B cell (primary cell): ENCODE measurements around the gene TMEM147. TPM values are rescaled to one million over a fixed set of nuclear protein-coding genes. Genes with fewer than 3 reads are reported as not detected.
A peak's percentile ranks its signal among the peaks of the same experiment; 100 is the strongest.

ENCODE experiments used
- ATAC-seq: fragments of 200-7000 bp; cut with Tn5 transposase; one replicate; pipeline ENCODE4 v1.10.0; 2021; ENCODE audit warnings: low read depth, mild to moderate bottlenecking, moderate number of reproducible peaks, moderate library complexity
- CTCF ChIA-PET: fragments of 350-600 bp; sonication (Branson Sonifier 250); formaldehyde crosslinking; loops from one replicate; lab custom pipeline; 2021; ENCODE audit warnings: antibody characterized with exemption, inconsistent platforms; lab: Charles Lee
- POLR2A ChIA-PET: fragments of 350-600 bp; sonication (Branson Sonifier 250); formaldehyde crosslinking; loops from one replicate; lab custom pipeline; 2021; ENCODE audit warnings: antibody characterized with exemption; lab: Charles Lee
- DNase-seq: peaks from one replicate; pipeline ENCODE4 v3.0.0; 2013
- H2AFZ ChIP-seq: 2 replicates; pipeline ENCODE4 v1.6.1; 2012; ENCODE audit warnings: mild to moderate bottlenecking, low read depth, low read length; ENCODE audit not compliant: insufficient read depth, poor library complexity, severe bottlenecking
- H3K27ac ChIP-seq, 2 donors: 1 replicate in 1 of 2; 2 replicates in 1 of 2; pipeline ENCODE4 v1.5.1; 2012 to 2013; ENCODE audit warnings: low read length in 2 of 2, mild to moderate bottlenecking in 2 of 2, moderate library complexity in 1 of 2
- H3K27me3 ChIP-seq, 4 experiments: fragments of 200-600 bp in 1 of 4; sonication (generic) in 1 of 4; replicated peaks in 1 of 4; 1 replicate in 2 of 4; 2 replicates in 2 of 4; pipeline versions ENCODE4 v1.6.1 to v1.7.0; 2013 to 2016; ENCODE audit warnings: low read length in 3 of 4, mild to moderate bottlenecking in 2 of 4, mixed read lengths in 1 of 4, moderate library complexity in 1 of 4; ENCODE audit not compliant: insufficient read depth in 4 of 4, control insufficient read depth in 3 of 4; ENCODE audit errors: control extremely low read depth in 1 of 4
- H3K36me3 ChIP-seq, 2 experiments: replicated peaks in 1 of 2; 1 replicate in 1 of 2; 2 replicates in 1 of 2; pipeline versions ENCODE4 v1.6.1 to v1.7.1; 2013; ENCODE audit warnings: low read length in 1 of 2; ENCODE audit not compliant: insufficient read depth in 2 of 2, control insufficient read depth in 1 of 2; ENCODE audit errors: control extremely low read depth in 1 of 2, extremely low read depth in 1 of 2
- H3K4me1 ChIP-seq, 2 donors: fragments of 200-600 bp in 1 of 2; sonication (generic) in 1 of 2; 1 replicate in 1 of 2; 2 replicates in 1 of 2; pipeline versions ENCODE4 v1.5.1 to v1.6.1; 2013 to 2017; ENCODE audit warnings: low read length in 2 of 2; ENCODE audit not compliant: control insufficient read depth in 2 of 2, insufficient read depth in 2 of 2
- H3K4me2 ChIP-seq: replicated peaks from 2 replicates; pipeline ENCODE3; 2012; ENCODE audit warnings: mild to moderate bottlenecking, low read depth, low read length; ENCODE audit not compliant: poor library complexity, severe bottlenecking
- H3K4me3 ChIP-seq, 5 experiments: fragments of 200-600 bp in 1 of 5; sonication (generic) in 1 of 5; 1 replicate in 3 of 5; 2 replicates in 2 of 5; pipeline versions ENCODE4 v1.5.1 to v1.7.0; 2011 to 2016; ENCODE audit warnings: low read length in 4 of 5, mild to moderate bottlenecking in 4 of 5, low read depth in 2 of 5, control low read depth in 1 of 5, moderate library complexity in 1 of 5; ENCODE audit not compliant: insufficient read depth in 1 of 5; ENCODE audit errors: control extremely low read depth in 1 of 5, extremely low read depth in 1 of 5
- H3K79me2 ChIP-seq: fragments of 200-600 bp; sonication (generic); one replicate; pipeline ENCODE4 v1.6.0; 2016; ENCODE audit warnings: low read length; ENCODE audit not compliant: control insufficient read depth, insufficient read depth
- H3K9ac ChIP-seq: fragments of 200-600 bp; sonication (generic); 2 replicates; pipeline ENCODE4 v1.6.1; 2017; ENCODE audit warnings: mild to moderate bottlenecking, low read length, moderate library complexity
- H3K9me3 ChIP-seq, 3 donors: one replicate each; pipeline versions ENCODE4 v1.6.1 to v1.7.1; 2013; ENCODE audit warnings: low read length in 2 of 3; ENCODE audit not compliant: control insufficient read depth in 2 of 3, insufficient read depth in 1 of 3; ENCODE audit errors: control extremely low read depth in 1 of 3
- H4K20me1 ChIP-seq: 2 replicates; pipeline ENCODE4 v1.6.0; 2012; ENCODE audit warnings: mild to moderate bottlenecking, low read length; ENCODE audit not compliant: insufficient read depth, control insufficient read depth, poor library complexity, severe bottlenecking
- H3K27ac Mint-ChIP-seq: one replicate; pipeline ENCODE4 v1.8.0; 2021; ENCODE audit warnings: mixed read lengths
- H3K27me3 Mint-ChIP-seq: one replicate; pipeline ENCODE4 v1.8.0; 2021; ENCODE audit warnings: mixed read lengths
- H3K4me1 Mint-ChIP-seq: one replicate; pipeline ENCODE4 v1.8.0; 2021; ENCODE audit warnings: mixed read lengths
- H3K4me3 Mint-ChIP-seq: one replicate; pipeline ENCODE4 v1.8.0; 2021; ENCODE audit warnings: mixed read lengths
- H3K9me3 Mint-ChIP-seq: one replicate; pipeline ENCODE4 v1.8.0; 2022; ENCODE audit warnings: mixed read lengths; ENCODE audit not compliant: insufficient read depth
- CTCF ChIP-seq: fragments of 200-600 bp; IDR thresholded peaks from one replicate; pipeline ENCODE4 v1.8.0; 2022; ENCODE audit warnings: antibody characterized with exemption, mild to moderate bottlenecking
- EZH2 ChIP-seq: IDR thresholded peaks from 2 replicates; pipeline ENCODE4 v1.6.1; 2012; ENCODE audit warnings: borderline replicate concordance, low read depth, mild to moderate bottlenecking, moderate library complexity, low read length; ENCODE audit not compliant: insufficient read depth, poor library complexity, severe bottlenecking
- WGBS: methylation state at CpG from one replicate; pipeline ENCODE4 v1.1.5; 2013; ENCODE audit warnings: missing lambda C conversion rate; ENCODE audit not compliant: insufficient coverage; 5-methylcytosine and 5-hydroxymethylcytosine counted together
- intact Hi-C: fragments of 100-400 bp; cut with micrococcal nuclease; formaldehyde crosslinking; loops from one replicate; pipeline ENCODE4 v1.10.0; 2022
- polyA plus RNA-seq: library from polyadenylated mRNA; depleted of rRNA; stranded (reverse); fragments of >200 nt; gene quantifications from 2 replicates; pipeline ENCODE4 v1.2.3, GENCODE V29; 2012
- total RNA-seq, 2 donors: library from RNA; stranded (reverse); fragments of 120-200 nt in 1 of 2; gene quantifications; 1 replicate in 1 of 2; 2 replicates in 1 of 2; pipeline versions ENCODE4 v1.2.3 to v1.2.4, GENCODE V29; 2013 to 2022

The TMEM147 gene
- total and polyA plus RNA-seq, 2 donors (not counting 1 experiment from before 2014, with no cell fraction given) = 39.8 to 68.9 TPM

- H3K9ac ChIP-seq = no peak overlapping the region
- H3K27ac ChIP-seq = no peak overlapping the region
- H3K27ac Mint-ChIP-seq = no peak overlapping the region
- H3K36me3 ChIP-seq = peaks cover 0 to 5% of the 10 kb centered on the region in 2 experiments
- H3K4me3 Mint-ChIP-seq = no peak overlapping the region
- ATAC-seq (no peak), DNase-seq (no peak)
- no peak overlapping the region for H3K4me2 ChIP-seq
- H3K4me1 ChIP-seq = peaks cover 16 to 38% of the 10 kb centered on the region in 2 donors
- H3K79me2 ChIP-seq = peaks cover 11% of the 10 kb centered on the region
- H3K4me3 ChIP-seq = no peak overlapping the region
- ChIA-PET CTCF (no interaction called here), POLR2A (interaction anchor here (0.6 kb wide), 2 partner anchors 119 to 445 kb away, joined by 4 read pairs; no protein-coding TSS in a partner anchor)
- H3K9me3 ChIP-seq = no peaks in the 10 kb centered on the region
- H3K27me3 Mint-ChIP-seq = no peaks in the 10 kb centered on the region
- peaks cover 39% of the 10 kb centered on the region for H3K4me1 Mint-ChIP-seq
- H3K27me3 ChIP-seq = no peaks in the 10 kb centered on the region
- no peak for TF ChIP-seq EZH2
- no peak for TF ChIP-seq CTCF
- intact Hi-C loops = no loop called here
- H4K20me1 ChIP-seq = no peaks in the 10 kb centered on the region
- H3K9me3 Mint-ChIP-seq = no peaks in the 10 kb centered on the region
- WGBS = 95% methylated on average over 9 of the region's 11 CpGs
- H2AFZ ChIP-seq = no peak overlapping the region
Observed at GRCh38 chr19:35542209-35542608, 3.2 kb upstream of the TMEM147 start.

GRCh38 chr19:35543280-35544109, 1.9 kb upstream of the TMEM147 start:
- no peak for ATAC-seq
- ChIA-PET POLR2A (no interaction called here), CTCF (interaction anchor here (1.5 kb wide), 1 partner anchor 33 kb away, joined by 5 read pairs; no protein-coding TSS in a partner anchor)
- no peaks in the 10 kb centered on the region for H3K27me3 ChIP-seq
- no peaks in the 10 kb centered on the region for H3K27me3 Mint-ChIP-seq
- H3K4me2 ChIP-seq = no peak overlapping the region
- TF ChIP-seq CTCF = no peak
- TF ChIP-seq EZH2 = no peak
- H3K9ac ChIP-seq = no peak overlapping the region
- peaks cover 16 to 39% of the 10 kb centered on the region in 2 donors for H3K4me1 ChIP-seq
- intact Hi-C loops = loop anchor here (2.0 kb wide), 1 partner anchor 105 kb away; the partner anchor contains the start of gene COX6B1
- H3K4me3 ChIP-seq = no peak overlapping the region
- WGBS = 99% methylated on average over 14 of the region's 15 CpGs
- DNase-seq = no peak
- H3K4me1 Mint-ChIP-seq = peaks cover 39% of the 10 kb centered on the region
- no peak overlapping the region for H3K27ac ChIP-seq
- no peak overlapping the region for H3K27ac Mint-ChIP-seq
- H4K20me1 ChIP-seq = no peaks in the 10 kb centered on the region
- no peaks in the 10 kb centered on the region for H3K9me3 Mint-ChIP-seq
- peaks cover 0 to 13% of the 10 kb centered on the region in 2 experiments for H3K36me3 ChIP-seq
- peak overlapping the region; percentile 29 for H3K4me3 Mint-ChIP-seq
- no peak overlapping the region for H2AFZ ChIP-seq
- no peaks in the 10 kb centered on the region for H3K9me3 ChIP-seq
- peaks cover 22% of the 10 kb centered on the region for H3K79me2 ChIP-seq
